ENCODE data around the gene PDE1A. TPM values are rescaled to one million over a fixed set of nuclear protein-coding genes. Genes with fewer than 3 reads are reported as not detected.

Gene PDE1A
- total RNA-seq, result 10 to 100 TPM in 1 of 4 donors, 1 to 10 TPM in 3; 2.1 to 12.4 (median 2.8) TPM

DNA sequence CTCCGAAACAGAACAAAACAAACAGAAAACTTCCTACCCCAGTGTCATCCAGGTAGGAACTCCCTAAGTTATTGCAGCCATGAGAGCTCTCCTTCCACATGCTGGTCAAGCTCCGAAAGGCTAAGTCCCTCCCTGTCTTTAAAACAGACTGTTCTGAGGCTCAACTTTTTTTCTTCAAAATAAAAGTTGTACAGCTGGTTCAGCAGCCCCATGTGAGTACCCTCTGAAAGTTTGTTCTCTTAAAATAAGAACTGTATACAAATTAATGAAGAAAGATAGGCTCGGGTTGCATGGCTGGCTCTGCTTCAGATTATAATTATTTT lies at the start of gene PDE1A:
TSS of gene PDE1A (minus strand) at position 119 of the 323 bp plus-strand sequence.
- Histone ChIP-seq H3K27me3 (no peaks in the 10 kb centered on the region), H3K4me3 (peak within 1 kb of the TSS in 3 of 4 donors; percentile 23 to 42 (median 38)), H3K27ac (peak within 1 kb of the TSS in 3 of 4 donors; percentile 19 to 60 (median 57)), H3K36me3 (no peaks in the 10 kb centered on the region), H3K9me3 (no peaks in the 10 kb centered on the region), H3K4me1 (no peaks in the 10 kb centered on the region)
- DNase-seq, result no peak
- TF ChIP-seq, protein P1, sequence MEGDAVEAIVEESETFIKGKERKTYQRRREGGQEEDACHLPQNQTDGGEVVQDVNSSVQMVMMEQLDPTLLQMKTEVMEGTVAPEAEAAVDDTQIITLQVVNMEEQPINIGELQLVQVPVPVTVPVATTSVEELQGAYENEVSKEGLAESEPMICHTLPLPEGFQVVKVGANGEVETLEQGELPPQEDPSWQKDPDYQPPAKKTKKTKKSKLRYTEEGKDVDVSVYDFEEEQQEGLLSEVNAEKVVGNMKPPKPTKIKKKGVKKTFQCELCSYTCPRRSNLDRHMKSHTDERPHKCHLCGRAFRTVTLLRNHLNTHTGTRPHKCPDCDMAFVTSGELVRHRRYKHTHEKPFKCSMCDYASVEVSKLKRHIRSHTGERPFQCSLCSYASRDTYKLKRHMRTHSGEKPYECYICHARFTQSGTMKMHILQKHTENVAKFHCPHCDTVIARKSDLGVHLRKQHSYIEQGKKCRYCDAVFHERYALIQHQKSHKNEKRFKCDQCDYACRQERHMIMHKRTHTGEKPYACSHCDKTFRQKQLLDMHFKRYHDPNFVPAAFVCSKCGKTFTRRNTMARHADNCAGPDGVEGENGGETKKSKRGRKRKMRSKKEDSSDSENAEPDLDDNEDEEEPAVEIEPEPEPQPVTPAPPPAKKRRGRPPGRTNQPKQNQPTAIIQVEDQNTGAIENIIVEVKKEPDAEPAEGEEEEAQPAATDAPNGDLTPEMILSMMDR (IDR thresholded peaks at IDR 0.05), result no peak
- no peak for TF ChIP-seq POLR2A (IDR thresholded peaks at IDR 0.05)

DNA sequence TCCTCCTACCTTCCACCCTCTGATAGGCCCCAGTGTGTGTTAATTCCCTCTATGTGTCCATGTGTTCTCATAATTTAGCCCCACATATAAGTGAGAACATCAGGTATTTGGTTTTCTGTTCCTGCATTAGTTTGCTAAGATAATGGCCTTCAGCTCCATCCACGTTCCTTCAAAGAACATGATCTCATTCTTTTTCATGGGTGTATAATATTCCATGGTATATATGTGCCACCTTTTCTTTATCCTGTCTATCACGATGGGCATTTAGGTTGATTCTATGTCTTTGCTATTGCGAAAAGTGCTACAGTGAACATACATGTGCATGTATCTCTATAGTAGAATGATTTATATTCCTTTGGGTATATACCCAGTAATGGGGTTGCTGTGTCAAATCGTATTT lies 46.8 kb upstream of the PDE1A start:
- no peaks in the 10 kb centered on the region for H3K4me1 ChIP-seq
- H3K27me3 ChIP-seq, result no peaks in the 10 kb centered on the region
- DNase-seq, result no peak
- no peak overlapping the region for H3K27ac ChIP-seq
- no peaks in the 10 kb centered on the region for H3K36me3 ChIP-seq
- no peak overlapping the region for H3K4me3 ChIP-seq
- TF ChIP-seq, protein P1 (IDR thresholded peaks at IDR 0.05), result no peak
- TF ChIP-seq POLR2A (IDR thresholded peaks at IDR 0.05), result no peak
- no peaks in the 10 kb centered on the region for H3K9me3 ChIP-seq

DNA sequence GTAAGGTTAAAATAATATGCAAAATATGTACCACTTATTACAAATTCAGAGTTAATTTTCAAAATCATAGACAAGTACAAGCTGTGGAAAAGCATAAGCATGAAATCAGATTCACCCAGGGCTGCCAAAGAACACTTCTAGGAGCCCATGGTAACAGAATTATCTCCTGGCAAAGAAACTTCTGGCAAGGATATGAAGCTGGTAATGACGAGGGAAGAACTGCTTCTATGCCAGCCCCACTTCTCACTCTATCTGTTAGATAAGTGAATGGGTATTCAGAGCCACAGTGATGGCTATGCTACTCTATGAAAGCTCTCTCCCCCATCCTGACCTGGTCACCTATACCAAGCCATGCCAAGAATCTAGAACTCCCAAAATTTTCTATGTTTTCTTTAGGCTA lies 36.9 kb upstream of the PDE1A start:
- TF ChIP-seq, protein P1 (IDR thresholded peaks at IDR 0.05), result no peak
- no peak for TF ChIP-seq POLR2A (IDR thresholded peaks at IDR 0.05)
- H3K4me3 ChIP-seq, result no peak overlapping the region
- H3K9me3 ChIP-seq, result no peaks in the 10 kb centered on the region
- no peaks in the 10 kb centered on the region for H3K4me1 ChIP-seq
- no peaks in the 10 kb centered on the region for H3K36me3 ChIP-seq
- H3K27ac ChIP-seq, result no peak overlapping the region
- no peaks in the 10 kb centered on the region for H3K27me3 ChIP-seq
- no peak for DNase-seq

DNA sequence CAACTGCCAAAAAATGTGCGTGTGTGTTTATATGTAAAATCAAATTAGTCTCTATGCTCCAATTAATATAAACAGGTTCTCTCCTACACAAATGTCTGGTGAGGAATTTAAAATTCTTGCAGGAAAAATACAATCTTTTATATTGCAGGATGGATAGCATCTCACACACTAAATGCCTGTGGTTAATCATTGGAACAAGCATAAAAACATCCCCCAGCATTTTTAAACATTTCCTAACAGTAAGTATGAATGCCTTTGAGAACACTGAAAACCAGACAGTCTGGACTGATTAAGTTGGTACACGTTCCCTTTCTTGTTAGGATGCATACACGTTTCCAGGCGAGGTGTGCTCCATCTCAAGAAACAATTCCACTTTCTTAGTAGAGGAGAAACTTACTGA lies 29.9 kb upstream of the PDE1A start:
- TF ChIP-seq POLR2A (IDR thresholded peaks at IDR 0.05), result no peak
- TF ChIP-seq, protein P1 (IDR thresholded peaks at IDR 0.05), result no peak
- H3K36me3 ChIP-seq, result no peaks in the 10 kb centered on the region
- no peak overlapping the region for H3K27ac ChIP-seq
- no peaks in the 10 kb centered on the region for H3K4me1 ChIP-seq
- DNase-seq, result no peak
- H3K27me3 ChIP-seq, result no peaks in the 10 kb centered on the region
- H3K9me3 ChIP-seq, result no peaks in the 10 kb centered on the region
- H3K4me3 ChIP-seq, result no peak overlapping the region

DNA sequence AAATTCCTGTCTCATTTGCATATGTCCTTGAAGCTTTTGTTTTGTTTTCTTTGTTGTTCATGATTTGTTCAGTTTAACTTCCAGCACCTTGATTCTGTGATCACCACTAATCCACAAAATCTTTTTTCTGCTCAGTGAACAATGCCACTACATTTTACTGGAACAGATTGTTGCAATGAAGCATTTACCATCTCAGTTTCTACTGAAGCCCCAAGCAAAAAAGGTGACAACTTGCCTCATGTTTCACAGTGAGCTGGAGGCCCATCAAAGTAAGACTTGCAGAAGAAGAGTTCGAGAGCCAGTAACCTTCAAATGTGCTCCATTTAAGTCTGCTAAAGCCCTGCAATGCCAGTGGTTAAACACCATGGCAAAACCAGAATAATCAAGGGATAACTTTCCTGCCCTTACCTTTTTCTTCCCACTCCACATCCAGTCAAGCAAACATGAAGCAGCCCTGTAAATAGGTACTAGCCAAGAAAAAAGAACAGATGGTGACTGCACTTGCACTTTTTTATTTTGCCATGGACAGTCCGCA lies 25.7 kb upstream of the PDE1A start:
- Histone ChIP-seq H3K4me3 (no peak overlapping the region), H3K4me1 (no peaks in the 10 kb centered on the region), H3K27me3 (no peaks in the 10 kb centered on the region), H3K27ac (no peak overlapping the region), H3K9me3 (no peaks in the 10 kb centered on the region), H3K36me3 (no peaks in the 10 kb centered on the region)
- TF ChIP-seq POLR2A (IDR thresholded peaks at IDR 0.05), result no peak
- TF ChIP-seq, protein P1 (IDR thresholded peaks at IDR 0.05), result no peak
- no peak for DNase-seq

DNA sequence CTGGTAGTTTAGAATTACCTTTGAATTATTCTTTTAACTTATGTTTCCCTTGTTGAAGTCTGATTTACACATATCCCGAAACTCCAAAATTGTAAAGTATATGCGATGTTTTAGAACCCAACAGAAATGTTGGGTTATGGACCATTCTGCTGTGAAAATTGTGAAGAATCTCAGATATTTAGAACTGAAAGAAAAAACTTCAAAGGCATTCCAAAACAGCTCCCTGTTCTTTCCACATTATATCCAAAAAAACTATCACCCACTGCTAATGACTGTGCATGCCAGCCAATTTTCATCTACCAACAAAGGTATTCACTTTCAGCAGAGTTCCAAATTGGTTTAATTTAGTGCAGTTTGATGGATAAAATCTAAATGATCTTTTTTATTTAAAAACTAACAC lies 21.5 kb upstream of the PDE1A start:
- Histone ChIP-seq H3K27me3 (no peaks in the 10 kb centered on the region), H3K9me3 (no peaks in the 10 kb centered on the region), H3K27ac (no peak overlapping the region), H3K4me3 (no peak overlapping the region), H3K36me3 (no peaks in the 10 kb centered on the region), H3K4me1 (no peaks in the 10 kb centered on the region)
- no peak for TF ChIP-seq POLR2A (IDR thresholded peaks at IDR 0.05)
- TF ChIP-seq, protein P1 (IDR thresholded peaks at IDR 0.05), result no peak
- DNase-seq, result no peak
